Measurements from ENCODE around the gene ZNRD2.

- TF ChIP-seq CTCF (IDR thresholded peaks at IDR 0.05) (no peak), POLR2A (IDR thresholded peaks at IDR 0.05) (no peak)
Observed at GRCh38 chr11:65579291-65579690, 9.0 kb downstream of the ZNRD2 start.
